GM23338 (cell line): ENCODE measurements around the gene KLHL4.

Experiments
- CREB1 ChIP-seq: fragments of 250-450 bp; sonication (Bioruptor Pico); IDR thresholded peaks from 2 replicates; pipeline ENCODE4 v1.5.0; 2020; ENCODE audit warnings: low read depth, mild to moderate bottlenecking, moderate library complexity
- EZH2 ChIP-seq: fragments of 200-600 bp; sonication (generic); IDR thresholded peaks from one replicate; pipeline ENCODE4 v1.8.0; 2017; ENCODE audit warnings: antibody characterized with exemption, mild to moderate bottlenecking, low read depth; ENCODE audit not compliant: unreplicated experiment
- POLR2AphosphoS5 ChIP-seq: IDR thresholded peaks from 2 replicates; pipeline ENCODE4 v1.6.1; 2016; ENCODE audit warnings: antibody characterized with exemption, low read depth
- TF ChIP-seq, protein P1 (sequence below), 2 experiments: fragments of 200-600 bp in 1 of 2; sonication (generic) in 1 of 2; conservative IDR thresholded peaks; 2 replicates each; pipeline versions ENCODE4 v1.5.1 to v1.6.1; 2016 to 2017; ENCODE audit warnings: antibody characterized with exemption in 2 of 2, low read depth in 2 of 2, mild to moderate bottlenecking in 2 of 2, moderate library complexity in 1 of 2
- TF ChIP-seq, protein P2 (sequence below): IDR thresholded peaks from 2 replicates; pipeline ENCODE4 v1.6.1; 2016; ENCODE audit warnings: antibody characterized with exemption

DNA sequence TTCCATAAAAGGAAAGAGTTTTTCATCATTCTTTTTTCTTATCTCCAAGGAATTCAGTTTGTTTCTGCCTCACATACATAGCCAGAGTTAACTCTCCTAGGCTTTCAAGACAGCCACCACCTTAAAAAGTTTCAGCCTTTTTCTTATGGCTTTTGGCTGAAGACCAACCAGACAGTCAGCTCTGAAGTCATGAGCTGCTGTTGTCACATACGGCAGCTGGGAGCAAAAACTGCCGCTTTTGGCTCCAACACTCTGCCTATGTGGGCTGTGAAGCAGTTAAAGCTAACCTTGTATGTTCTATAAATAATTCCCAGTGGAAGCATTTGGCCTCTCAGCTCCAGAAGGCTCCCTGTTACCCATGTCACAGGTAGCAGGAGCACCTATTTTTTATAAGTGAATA, 104.1 kb downstream of the KLHL4 start:
- TF ChIP-seq, protein P1, sequence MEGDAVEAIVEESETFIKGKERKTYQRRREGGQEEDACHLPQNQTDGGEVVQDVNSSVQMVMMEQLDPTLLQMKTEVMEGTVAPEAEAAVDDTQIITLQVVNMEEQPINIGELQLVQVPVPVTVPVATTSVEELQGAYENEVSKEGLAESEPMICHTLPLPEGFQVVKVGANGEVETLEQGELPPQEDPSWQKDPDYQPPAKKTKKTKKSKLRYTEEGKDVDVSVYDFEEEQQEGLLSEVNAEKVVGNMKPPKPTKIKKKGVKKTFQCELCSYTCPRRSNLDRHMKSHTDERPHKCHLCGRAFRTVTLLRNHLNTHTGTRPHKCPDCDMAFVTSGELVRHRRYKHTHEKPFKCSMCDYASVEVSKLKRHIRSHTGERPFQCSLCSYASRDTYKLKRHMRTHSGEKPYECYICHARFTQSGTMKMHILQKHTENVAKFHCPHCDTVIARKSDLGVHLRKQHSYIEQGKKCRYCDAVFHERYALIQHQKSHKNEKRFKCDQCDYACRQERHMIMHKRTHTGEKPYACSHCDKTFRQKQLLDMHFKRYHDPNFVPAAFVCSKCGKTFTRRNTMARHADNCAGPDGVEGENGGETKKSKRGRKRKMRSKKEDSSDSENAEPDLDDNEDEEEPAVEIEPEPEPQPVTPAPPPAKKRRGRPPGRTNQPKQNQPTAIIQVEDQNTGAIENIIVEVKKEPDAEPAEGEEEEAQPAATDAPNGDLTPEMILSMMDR (conservative IDR thresholded peaks at IDR 0.05; ENCODE audit: low read depth in 2 of 2), result no peak
- TF ChIP-seq EZH2 (no peak), POLR2AphosphoS5 (no peak), CREB1 (CRISPR knock-in tag) (no peak)
- TF ChIP-seq, protein P2, sequence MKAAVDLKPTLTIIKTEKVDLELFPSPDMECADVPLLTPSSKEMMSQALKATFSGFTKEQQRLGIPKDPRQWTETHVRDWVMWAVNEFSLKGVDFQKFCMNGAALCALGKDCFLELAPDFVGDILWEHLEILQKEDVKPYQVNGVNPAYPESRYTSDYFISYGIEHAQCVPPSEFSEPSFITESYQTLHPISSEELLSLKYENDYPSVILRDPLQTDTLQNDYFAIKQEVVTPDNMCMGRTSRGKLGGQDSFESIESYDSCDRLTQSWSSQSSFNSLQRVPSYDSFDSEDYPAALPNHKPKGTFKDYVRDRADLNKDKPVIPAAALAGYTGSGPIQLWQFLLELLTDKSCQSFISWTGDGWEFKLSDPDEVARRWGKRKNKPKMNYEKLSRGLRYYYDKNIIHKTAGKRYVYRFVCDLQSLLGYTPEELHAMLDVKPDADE, result no peak
